CD4-positive, alpha-beta T cell treated with Interleukin-1 beta for 1 hour (primary cell): ENCODE results near the gene COL11A1.
"Not testable (repeated sequence)": the region's sequence is repeated elsewhere in the genome, so short reads cannot be mapped to it uniquely, and the experiment has no call there.

Experiments used
- DNase-seq, 2 donors: peaks; one replicate each; pipeline ENCODE4 v3.0.0-alpha.2; 2020 to 2022

Gene COL11A1

DNA sequence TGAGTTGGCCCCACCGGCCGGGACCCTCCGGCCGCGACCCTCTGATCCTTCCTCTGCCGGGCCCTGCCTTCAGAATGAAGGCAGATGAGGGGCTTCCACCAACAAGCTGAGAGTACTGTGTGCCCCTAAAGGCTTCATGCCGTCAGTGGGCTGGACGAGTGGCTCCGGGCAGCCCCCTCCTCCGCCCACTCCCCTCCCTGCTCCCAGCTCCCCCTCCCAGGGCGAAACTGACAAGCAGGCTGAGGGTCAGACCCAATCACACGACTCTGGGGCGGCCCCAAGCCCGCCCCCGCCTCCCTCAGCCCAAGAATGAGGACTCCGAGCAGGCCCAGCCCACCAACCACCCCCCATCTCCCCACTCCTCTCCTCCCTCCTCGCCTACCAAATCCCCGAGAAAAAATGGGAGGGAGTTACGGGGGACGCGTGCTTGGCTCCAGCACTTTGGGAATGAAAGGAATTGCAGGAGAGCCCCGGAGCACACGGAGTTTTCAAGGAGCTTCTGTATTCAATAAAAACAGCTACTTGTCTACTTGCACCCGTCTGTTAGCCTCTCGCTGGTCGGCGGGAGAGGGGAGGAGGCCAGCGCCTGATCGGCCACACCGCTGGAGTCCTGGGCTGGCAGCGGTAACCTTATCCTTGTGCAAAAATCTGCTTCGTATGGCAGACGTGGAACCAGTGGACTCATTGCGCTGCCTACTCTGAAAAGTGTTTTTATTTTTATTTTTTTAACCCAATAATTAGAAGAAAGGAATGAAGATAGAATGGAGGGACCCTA is at the start of gene COL11A1:
Gene COL11A1, minus strand, starts transcription at position 147 of the 775 bp plus-strand sequence. CDS start 344 bp downstream, outside the sequence.
- DNase-seq = no peak

DNA sequence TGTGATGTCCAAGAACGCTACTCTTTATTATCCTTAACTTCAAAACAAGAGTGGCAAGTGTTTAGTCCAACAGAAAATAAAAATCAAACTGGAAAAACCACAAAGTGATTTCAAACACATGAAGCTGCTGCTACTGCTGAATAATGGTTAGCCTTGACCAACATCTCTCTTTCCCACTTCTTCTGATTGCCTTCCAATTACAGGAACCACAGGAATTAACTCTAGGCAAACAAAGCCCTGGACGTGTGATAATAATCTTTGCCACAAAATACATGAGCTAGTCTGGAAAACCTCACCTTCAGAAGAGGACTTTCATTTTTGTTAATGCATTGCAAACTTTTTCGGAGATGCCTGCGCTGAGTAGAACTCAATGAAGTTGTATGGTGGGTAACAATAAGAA is 48.6 kb upstream of the COL11A1 start:
- no peak for DNase-seq

DNA sequence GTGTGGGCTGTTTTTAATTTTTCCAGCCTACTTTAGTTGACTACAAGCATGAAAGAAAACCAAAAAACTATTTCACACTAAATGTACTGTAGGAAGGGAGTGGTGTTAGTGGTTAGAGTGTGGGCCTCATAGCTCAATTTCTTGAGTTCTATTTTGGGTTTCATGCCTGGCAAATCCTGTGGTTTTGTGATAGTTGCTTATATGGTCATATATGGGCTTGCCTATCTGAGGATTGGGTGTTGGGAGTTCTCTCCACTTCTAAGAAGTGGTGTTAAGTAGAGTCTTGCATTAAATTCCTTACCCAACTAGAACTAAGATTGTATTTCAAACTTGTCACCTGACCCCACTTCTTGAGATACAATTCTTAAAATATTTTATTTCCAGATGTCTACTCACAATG is 37.8 kb upstream of the COL11A1 start:
- DNase-seq = no peak

DNA sequence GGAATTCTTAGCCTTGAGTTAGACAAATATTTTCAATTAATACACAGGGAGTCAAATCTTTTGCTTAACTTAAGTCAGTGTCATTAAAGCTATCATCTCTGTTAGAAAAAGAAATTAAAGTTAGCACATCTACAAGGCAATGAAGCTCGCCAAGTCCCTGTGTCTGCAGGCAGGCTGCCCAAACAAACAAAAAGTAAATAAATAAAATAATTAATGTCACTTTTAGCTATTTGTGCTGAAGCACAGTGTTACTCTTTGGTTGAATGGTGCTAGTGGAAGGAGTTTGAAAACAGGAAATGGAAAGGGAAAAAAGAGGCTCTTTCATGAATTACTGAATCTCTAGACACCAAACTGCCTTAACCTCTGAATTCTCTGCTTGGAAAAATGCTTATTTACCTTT is 37.1 kb upstream of the COL11A1 start:
- DNase-seq = no peak

DNA sequence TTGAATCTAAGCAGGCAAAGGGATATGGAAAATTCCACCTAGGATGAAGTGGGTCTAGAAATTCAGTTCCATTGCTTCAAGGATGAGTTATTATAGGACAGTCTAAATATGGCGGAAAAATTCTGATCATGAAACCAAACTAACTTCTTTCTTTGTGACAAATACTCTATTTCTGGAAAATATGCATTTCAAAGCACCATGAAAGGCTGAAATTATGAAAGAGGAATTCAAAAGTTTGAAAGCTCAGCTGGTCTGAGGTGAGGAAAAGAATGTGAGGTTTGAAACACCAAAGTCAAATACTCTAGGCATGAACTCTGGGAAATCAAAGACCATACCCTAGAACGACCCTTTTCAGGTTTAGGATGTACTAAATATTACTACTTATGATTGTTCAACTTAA is 36.4 kb upstream of the COL11A1 start:
- no peak for DNase-seq

DNA sequence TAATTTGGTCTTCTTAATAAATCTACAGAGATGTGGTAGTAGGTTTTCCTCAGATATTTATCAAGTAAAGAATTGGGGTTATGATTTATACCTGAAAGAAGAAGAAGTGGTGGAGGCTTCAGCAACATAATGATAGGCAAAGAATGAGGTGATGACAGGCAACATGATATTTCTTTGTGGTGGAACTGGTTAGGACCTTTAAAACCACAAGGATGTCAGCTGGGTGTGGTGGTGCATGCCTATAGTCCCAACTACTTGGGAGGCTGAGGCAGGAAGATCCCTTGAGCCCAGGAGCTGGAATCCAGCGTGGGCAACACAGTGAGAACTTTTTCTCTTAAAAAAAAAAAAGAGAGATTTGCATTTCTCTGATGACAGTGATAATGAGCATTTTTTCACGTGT is 34.1 kb upstream of the COL11A1 start:
- no peak for DNase-seq

DNA sequence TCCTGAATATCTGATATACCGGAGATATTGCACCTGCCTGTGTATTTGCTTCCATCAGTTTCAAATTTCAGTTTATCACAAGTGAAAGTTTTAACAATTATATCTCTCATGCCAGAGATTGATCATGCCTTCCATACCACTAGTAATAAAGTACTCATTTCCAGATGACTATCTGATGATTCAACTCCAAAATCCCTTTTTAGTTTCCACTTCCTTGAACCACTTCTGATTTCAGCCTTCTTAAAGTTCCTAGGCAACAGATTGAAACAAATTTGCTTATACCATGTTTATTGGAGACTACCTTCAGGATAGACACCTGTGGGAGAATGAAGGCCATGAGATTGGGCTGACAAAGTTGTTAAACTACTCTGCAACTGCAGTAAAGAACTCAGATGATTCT is 21.5 kb upstream of the COL11A1 start:
- DNase-seq = no peak

DNA sequence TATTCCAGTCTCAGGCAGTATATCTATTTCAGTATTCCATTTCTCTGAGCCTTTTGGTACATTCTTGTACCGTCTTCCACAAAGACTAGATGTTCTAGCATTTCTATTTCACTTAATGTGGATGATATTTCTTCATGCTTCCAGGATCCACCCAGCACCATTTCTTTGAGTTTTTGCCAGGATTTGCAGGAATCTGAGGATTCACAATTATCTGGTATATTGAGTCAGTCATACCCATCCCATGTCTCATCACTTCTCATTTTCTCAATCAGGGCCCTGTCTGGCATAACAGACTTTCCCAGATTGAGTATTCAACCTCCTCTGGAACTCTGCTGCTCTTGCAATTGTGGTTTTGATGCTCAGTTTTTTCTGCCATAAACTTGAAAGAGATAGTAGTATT is 20.9 kb upstream of the COL11A1 start:
- DNase-seq = no peak

DNA sequence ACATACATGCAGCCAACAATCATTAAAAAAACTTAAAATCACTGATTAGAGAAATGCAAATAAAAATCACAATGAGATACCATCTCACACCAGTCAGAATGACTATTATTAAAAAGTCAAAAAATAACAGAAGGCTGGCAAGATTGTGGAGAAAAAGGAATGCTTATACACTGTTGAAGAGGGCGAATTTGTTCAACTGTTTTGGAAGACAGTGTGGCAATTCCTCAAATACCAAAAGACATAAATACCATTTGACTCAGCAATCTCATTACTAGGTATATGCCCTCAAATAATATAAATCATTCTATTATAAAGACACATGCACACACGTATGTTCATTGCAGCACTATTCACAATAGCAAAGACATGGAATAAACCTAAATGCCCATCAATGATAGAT is 19.9 kb upstream of the COL11A1 start:
- not testable (repeated sequence) for DNase-seq

DNA sequence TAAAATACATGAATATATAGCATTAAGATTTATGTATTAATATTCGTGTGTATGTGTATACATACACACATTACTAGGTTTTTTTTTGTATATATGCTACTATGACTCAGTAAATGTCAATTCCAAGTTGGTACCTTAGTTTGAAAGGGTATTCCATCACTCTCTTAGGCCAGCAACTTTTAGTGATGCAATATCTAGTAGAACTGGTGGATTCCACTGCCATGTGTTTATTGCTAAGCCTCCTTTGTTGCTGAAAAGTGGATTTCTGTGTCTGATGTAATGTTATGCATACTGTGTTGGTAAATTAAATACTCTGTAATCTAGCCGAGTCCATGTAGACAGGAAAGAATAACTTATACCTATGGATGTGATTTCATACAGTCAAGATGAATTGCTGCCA is 16.9 kb upstream of the COL11A1 start:
- no peak for DNase-seq

DNA sequence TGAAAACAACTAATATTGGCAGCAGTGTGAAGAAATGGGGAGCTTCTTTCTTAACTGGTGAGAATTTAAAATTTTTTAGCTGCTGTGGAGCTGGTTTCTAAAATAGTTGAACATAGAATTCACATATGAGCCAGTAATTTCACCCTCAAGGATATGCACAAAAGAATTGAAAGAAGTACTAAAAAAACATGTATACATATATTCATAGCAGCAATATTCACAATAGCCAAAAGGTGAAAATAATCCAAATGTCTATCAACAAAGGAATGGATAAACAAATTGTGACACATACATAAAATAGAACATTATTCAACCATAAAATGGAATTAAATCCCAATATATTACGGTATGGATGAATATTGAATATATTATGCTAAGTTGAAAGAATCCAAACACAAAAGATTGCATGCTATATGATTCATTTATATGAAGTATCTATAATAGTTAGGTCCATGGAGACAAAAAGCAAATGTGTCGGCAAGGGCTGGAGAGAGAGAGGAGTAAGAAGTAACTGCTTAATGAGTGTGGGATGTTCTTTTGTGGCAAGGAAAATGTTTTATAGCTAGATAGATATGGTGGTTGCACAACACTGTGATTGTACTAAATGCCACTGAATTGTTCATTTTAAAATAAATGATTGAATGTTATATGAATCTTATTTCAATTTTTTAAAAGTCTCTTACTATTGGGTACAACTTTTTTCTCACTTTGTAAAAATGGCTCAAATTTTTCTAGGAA is 14.8 kb upstream of the COL11A1 start:
- no peak for DNase-seq

DNA sequence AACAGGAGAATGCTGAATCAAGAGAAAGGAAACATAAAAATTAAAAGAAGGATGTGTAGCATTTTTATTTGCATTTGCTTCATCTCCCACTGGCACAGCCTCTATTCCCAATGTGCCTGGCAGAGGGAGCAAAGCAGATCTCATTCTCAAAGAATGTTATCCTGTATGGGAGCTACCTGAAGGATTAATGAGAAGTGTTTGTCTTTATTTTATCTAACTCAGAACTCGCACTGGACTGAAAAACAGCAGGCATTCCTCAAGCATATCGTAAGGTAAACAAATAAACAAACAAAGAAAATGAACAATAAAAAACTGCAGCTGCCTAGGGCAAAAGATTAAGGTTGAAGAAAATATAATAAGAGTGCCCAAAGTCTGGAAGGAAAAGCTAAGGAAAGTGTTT is 12.7 kb upstream of the COL11A1 start:
- DNase-seq = no peak

DNA sequence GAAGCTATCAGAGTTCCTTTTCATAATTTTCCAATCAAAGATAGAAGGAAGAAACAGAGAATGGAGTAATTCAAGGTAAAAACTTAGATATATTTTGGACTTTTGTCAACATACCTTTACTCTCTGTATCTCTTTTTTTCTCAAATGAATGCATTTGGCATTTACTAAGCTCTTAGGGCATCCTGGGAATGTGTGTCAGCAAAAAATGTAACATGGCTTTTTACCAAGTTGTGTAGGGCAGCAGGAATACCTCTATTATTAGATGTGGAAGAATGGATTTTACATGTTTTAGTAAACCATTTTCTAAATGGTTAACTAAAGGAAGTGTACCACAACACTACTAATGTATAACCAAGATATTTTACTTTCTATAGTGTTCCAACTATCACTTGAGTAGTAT is 4.2 kb upstream of the COL11A1 start:
- no peak for DNase-seq

DNA sequence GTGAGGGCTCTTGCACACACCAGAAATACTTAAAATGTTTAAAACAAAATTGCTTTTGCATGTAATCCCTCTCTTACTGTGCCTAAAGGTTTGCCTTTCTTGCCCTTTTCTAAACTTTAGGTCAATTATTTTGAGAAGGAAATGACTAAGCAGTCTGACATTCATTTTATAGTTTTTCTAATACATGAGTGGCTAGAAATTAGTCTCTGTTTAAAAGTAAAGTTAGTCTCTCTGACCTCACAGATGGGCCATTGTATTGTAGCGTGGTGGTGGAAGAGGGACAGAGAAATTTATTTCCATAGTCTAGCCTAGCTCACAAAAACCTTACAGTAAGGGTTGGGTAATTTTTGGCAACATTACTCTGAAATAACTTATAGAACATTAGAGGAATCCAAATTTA is 3.6 kb upstream of the COL11A1 start:
- DNase-seq = no peak

DNA sequence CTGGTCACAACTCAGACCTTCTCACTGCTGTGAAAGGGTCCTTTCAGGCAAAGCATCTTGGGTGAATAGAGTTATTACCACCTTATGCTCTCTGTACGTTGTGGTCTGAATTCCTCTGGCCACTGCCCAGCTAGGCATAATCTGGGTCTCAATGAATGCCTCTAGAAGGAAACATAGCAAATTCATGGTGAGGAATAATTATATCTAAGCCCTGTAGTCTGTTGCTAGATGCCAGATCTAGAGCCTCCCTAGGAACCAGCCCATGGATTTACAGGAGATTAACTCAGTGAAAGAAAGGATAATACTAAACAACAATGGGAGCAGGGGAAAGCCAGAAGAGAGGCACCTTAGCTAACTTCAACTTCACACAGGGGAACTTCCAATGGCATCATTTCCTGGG is 2.4 kb upstream of the COL11A1 start:
- DNase-seq = no peak

DNA sequence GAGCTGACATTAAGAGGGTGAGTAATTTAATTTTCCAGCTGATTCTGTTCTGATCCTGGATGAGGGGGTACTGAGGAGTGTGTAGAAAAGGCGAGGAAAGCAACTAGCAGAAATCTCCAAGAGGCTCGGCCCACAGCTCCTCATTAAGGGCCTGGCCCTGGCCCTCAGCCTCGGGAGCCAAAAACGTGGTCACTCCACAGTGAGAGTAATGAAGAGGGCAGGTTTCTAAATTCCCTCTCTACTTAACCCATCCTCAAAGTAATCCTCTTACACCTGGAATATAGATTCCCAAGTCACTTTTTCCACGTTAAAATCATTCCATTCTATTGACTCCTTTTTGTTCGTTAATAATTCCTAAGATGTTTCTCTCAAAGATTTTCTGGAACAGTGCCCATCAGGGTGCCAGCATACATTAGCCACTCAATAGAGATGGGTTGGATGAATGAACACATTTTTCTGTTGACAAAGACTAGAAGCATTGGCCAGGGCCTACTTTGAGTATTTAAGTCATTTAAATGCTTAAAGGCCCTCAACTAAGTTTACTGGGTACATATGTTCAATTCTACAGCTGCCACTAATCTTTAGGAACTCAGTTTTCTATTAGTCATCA is 1.1 kb upstream of the COL11A1 start:
- DNase-seq = no peak

DNA sequence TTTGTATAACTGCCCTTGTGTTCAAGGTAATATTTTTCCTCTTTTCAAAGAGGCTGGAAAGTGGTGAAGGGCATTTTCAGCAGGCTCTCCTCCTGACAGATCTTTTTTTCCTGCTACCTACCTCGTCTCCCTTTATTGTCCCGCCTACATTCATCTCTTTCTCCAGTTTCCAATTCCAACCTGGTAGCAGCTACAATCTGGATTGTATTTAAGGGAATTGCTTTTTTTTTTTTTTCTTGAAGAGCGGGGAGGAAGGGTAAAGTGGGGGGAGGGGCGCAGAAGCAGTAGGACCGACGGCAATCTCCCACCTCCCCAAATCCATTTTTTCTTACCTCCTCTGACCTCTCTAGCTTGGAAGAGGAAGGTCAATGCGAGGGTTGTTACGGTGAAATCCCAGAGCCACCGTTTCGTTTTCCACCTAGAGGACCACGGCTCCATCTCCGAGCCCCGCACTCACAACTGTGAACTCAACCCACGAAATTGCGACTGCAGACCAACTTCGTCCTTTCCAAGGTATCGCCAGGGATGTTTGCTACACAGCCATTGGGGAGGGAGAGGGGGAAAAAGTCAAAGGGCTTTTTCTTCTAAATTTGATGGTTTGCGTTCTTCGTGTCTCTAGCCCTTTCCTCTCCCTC is 464 bp downstream of the COL11A1 start:
- no peak for DNase-seq

DNA sequence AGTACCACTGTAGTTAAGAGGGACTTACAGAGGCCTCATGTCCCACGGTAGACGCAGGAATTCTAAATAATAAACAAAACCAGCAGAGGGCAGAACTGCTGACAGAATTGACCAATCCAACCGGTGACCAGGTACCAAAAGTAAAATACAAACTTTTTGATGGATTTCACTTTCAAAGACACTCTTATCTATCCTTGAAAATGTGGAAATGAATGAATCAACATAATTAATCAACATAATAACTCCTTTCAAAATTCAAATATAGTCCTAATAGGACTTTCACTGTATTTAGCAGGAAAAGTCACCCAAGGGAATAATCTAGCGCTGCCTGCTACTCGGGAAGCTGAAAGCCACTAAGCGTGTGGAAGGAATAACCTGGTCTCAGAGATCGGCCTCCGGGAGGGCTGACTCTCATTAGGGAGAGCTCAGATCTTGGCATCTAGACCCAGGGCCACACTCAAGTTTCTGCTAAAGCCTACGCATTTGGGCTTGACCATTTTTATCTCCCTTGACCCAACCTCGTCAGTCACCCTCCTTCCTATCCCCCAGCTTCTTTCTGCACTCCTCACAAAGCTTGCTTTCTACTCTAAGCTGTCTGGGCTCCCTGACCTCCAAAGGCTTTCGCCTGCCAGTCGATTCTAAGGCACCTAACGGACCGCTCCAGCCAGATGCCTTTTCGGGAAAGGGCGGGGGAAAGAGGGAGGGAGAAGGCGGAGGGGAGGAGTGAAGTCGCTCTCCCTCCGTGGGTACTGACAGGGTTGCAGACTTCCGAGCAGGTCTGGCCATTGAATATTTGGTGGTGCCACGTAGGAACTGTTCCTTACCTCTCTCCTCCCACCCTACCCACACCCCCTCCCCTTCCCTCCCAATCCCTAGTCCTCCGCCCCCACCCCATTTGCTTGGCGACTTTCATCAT is 1.6 kb downstream of the COL11A1 start:
- DNase-seq = no peak

DNA sequence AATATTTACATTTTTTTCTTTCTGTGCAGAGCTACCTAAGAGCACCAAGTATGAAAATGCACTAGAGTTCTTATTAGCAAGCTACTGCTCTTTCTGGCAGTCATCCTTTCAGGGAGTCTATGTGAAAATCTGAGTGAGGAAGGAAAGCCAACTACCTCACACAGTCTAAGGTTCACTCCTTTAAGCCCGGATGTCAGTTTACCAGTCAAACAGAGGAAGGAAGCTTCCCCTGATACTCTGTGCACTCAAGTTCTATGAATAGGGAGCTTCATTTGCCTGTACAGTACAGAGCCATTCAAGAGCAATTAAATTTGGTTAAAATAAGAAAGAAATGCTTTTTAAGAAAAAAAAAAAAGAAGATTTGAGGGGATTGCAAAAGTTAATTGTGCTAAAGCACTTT is 6.9 kb downstream of the COL11A1 start:
- no peak for DNase-seq

DNA sequence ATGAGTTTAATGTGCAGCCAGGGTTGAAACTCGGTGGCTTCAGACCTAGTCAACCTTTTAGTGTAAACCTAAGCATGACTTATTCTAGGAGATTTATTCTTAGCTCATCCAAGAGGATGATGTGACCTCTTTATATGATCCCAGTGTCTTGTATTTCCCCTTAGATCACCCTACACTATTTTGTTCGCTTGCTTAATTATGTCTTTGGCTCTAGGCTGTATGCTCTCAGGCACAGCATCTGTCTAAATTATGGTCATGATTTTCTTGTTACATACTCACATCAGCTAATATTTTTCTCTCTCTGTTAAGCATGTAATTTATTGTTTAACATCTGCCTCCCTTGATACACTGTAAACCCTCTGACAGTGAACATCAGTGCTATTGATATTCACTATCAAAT is 19.1 kb downstream of the COL11A1 start:
- no peak for DNase-seq

DNA sequence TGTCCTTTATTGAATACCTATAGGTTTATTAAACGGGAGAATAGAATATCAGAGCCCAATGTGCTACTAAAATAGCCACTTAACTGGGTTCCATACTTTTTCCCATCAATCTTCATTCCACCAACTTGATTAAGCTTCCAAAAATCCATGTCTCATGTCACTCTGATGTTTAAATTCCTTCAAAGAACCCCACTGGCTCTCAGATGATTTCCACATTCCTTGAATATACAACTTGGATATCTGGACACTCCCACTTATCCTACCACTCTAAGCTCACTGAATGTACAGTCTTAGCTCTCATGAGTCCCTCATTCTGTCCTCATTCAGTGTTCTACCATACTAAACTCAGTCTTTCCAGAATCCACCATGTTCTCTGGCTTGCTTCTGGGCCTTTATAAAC is 21.1 kb downstream of the COL11A1 start:
- no peak for DNase-seq

DNA sequence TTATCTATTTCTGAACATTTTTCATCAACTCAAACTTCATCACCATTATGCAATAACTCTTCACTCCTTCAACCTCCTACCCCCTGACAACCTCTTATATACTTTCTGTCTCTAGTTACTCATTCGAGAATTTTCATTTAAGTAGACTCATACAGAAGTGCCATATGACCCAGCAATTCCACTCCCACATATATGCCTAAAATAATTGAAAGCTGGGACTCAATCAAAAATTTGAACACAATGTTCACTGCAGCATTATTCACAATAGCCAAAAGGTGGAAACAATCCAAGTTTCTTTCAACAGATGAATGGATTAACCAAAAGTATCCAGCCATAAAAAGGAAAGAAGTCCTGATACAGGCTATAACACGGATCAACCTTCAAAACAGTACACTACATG is 24.1 kb downstream of the COL11A1 start:
- DNase-seq = no peak
